Suppressor macrophage treated with lipopolysaccharide for 1 hour (primary cell): ENCODE measurements around the gene TAMM41.
"Not testable (repeated sequence)": the region's sequence is repeated elsewhere in the genome, so short reads cannot be mapped to it uniquely, and the experiment has no call there.

Experiments used
- DNase-seq, 3 donors: peaks; one replicate each; pipeline ENCODE4 v3.0.0-alpha.2; 2020 to 2022

The TAMM41 gene

GRCh38 chr3:11814663-11815062 is 32.0 kb downstream of the TAMM41 start:
- no peak for DNase-seq

- no peak for DNase-seq
Measured at GRCh38 chr3:11810276-11810675, 36.4 kb downstream of the TAMM41 start.

GRCh38 chr3:11808231-11808630 is 38.5 kb downstream of the TAMM41 start:
- no peak for DNase-seq

- DNase-seq, result no peak
Measured at GRCh38 chr3:11807686-11808085, 39.0 kb downstream of the TAMM41 start.

GRCh38 chr3:11805716-11806115 is 41.0 kb downstream of the TAMM41 start:
- DNase-seq, result no peak

GRCh38 chr3:11803977-11804892 is 42.5 kb downstream of the TAMM41 start:
- peak; percentile 54 to 66 (median 63) for DNase-seq

GRCh38 chr3:11799791-11800190 is 46.9 kb downstream of the TAMM41 start:
- no peak for DNase-seq

GRCh38 chr3:11794927-11795326 is 51.8 kb downstream of the TAMM41 start:
- no peak for DNase-seq

- DNase-seq, result no peak
Measured at GRCh38 chr3:11791339-11792200, 55.1 kb downstream of the TAMM41 start.

- no peak for DNase-seq
Measured at GRCh38 chr3:11789412-11789811, 57.3 kb downstream of the TAMM41 start.

- peak in 1 of 3 donors; percentile 6 for DNase-seq
Measured at GRCh38 chr3:11784971-11785377, 61.7 kb downstream of the TAMM41 start.

- DNase-seq, result no peak
Measured at GRCh38 chr3:11780341-11780740, 66.3 kb downstream of the TAMM41 start.

GRCh38 chr3:11779626-11780025 is 67.1 kb downstream of the TAMM41 start:
- no peak for DNase-seq

- DNase-seq, result no peak
Measured at GRCh38 chr3:11778248-11778647, 68.4 kb downstream of the TAMM41 start.

GRCh38 chr3:11776346-11776745 is 70.3 kb downstream of the TAMM41 start:
- no peak for DNase-seq

GRCh38 chr3:11775493-11775892 is 71.2 kb downstream of the TAMM41 start:
- no peak for DNase-seq

- peak in 2 of 3 donors; percentile 4 to 16 for DNase-seq
Measured at GRCh38 chr3:11774296-11774877, 72.3 kb downstream of the TAMM41 start.

- DNase-seq, result not testable (repeated sequence)
Measured at GRCh38 chr3:11771931-11772330, 74.8 kb downstream of the TAMM41 start.

- DNase-seq, result peak; percentile 46 to 50 (median 47)
Measured at GRCh38 chr3:11770477-11771391, 76.0 kb downstream of the TAMM41 start.

- DNase-seq, result no peak
Measured at GRCh38 chr3:11769704-11770476, 76.8 kb downstream of the TAMM41 start.

GRCh38 chr3:11768604-11769003 is 78.1 kb downstream of the TAMM41 start:
- no peak for DNase-seq
